Epithelial cell of esophagus (primary cell): ENCODE measurements around the gene WRNIP1.

Experiments used
- DNase-seq: peaks from one replicate; pipeline ENCODE4 v3.0.0; 2010; ENCODE audit warnings: low read depth
- H3K4me3 ChIP-seq: 2 replicates; pipeline ENCODE4 v1.5.1; 2011; ENCODE audit warnings: mild to moderate bottlenecking, low read length, control low read depth
- TF ChIP-seq, protein P1 (sequence below): IDR thresholded peaks from 2 replicates; pipeline ENCODE4 v1.5.1; 2011; ENCODE audit warnings: low read depth, mild to moderate bottlenecking, low read length, control low read depth, inconsistent platforms; ENCODE audit not compliant: insufficient read depth; ENCODE audit errors: missing control alignments

WRNIP1 gene

DNA sequence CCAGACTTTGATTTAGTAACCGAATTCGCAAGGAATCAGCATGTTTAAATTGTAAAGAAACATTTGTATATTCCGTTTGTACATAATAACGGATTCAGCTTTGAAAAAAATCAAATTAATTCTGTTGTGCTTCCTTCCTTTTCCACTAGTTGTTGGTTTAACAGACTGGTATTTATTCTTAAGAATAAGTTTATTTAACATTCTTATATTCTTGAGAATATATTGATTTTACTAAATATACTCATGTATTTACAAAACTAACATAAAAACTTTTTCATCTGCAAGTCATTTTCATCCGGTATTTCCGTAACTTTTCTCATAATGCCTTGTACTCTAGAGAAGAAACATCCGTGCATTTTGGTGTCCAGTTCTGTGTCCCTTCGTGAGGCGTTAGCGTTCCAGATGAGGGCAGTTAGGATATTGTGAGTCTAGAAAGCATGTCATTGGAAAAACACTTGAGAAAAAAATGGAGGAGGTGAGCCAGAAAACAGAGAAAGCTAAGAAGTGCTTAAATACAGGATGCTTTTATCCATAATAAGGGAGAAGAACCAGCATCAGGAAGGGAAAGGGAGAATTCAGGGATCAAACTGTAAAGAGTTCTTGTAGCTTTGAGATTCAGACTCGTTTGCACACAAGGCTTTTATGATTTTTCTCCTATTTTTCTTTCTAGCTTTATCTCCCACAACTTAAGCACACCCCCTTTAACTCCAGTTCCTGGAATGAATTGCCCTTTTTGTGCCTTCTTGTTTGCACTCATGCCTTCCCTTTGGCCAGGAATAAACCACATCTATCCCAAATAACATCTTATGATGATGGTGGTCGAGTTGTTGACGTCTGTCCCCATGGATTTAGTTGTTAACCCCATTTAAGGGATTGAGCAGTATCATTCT, 1.8 kb downstream of the WRNIP1 start:
- TF ChIP-seq, protein P1, sequence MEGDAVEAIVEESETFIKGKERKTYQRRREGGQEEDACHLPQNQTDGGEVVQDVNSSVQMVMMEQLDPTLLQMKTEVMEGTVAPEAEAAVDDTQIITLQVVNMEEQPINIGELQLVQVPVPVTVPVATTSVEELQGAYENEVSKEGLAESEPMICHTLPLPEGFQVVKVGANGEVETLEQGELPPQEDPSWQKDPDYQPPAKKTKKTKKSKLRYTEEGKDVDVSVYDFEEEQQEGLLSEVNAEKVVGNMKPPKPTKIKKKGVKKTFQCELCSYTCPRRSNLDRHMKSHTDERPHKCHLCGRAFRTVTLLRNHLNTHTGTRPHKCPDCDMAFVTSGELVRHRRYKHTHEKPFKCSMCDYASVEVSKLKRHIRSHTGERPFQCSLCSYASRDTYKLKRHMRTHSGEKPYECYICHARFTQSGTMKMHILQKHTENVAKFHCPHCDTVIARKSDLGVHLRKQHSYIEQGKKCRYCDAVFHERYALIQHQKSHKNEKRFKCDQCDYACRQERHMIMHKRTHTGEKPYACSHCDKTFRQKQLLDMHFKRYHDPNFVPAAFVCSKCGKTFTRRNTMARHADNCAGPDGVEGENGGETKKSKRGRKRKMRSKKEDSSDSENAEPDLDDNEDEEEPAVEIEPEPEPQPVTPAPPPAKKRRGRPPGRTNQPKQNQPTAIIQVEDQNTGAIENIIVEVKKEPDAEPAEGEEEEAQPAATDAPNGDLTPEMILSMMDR, result no peak
- peak overlapping the region; percentile 84 for H3K4me3 ChIP-seq
- DNase-seq, result no peak

DNA sequence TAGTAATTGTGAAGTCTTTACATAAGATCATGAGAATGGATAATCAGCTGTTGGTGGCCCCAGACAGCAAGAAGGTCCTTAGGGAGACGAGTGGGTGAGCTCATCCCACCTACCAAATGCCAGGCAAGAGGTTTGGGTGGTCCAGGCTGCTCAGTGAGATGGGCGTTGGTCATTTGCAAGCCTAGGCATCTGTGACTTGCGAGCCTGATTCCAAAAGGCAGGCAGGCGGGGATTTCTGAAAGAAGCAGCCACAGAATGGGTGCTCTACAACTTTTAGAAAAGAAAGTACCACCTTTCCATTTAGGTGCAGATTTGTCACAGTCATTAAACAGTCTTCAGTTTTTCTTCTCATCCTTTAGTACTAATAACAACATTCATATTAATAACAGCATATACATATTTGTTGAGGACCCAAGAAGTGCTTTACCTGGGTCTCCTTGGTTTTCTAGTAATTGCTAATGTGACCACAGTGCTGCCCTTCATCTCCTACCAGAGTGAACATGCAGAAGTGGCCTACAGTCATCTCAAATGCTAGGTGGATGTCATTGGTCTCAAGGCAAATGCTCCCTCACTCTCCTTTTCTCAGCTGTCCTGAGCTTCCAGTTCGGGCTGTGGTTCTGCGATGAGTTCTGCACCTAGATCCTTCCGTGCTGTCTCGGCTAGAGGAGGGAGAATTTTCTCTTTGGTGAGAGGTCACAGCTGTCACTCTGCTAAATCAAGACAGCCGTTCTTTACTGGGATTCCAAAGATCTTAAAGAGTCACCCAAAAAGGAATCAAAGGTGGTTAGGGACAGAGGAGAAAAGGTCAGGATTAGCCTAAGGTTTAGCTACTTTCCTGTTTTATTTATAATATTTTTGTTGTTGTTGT, 2.7 kb downstream of the WRNIP1 start:
- TF ChIP-seq, protein P1, result no peak
- no peak for DNase-seq
- peak overlapping the region; percentile 84 for H3K4me3 ChIP-seq

DNA sequence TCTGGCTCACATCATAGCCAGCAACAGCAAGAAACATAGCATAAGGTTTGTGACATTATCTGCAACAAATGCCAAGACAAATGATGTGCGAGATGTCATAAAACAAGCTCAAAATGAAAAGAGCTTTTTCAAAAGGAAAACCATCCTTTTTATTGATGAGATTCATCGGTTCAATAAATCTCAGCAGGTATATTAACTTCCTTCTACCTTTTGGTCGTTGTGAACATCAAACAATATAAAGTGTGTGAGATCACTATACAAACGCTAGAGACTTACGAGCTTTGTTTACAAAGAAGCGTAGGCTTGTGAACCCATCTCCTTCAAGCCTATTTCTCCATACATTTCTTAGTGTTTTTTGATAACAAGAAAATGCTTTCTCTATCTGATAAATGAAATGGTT, 3.5 kb downstream of the WRNIP1 start:
- TF ChIP-seq, protein P1, result no peak
- no peak overlapping the region for H3K4me3 ChIP-seq
- DNase-seq, result no peak

DNA sequence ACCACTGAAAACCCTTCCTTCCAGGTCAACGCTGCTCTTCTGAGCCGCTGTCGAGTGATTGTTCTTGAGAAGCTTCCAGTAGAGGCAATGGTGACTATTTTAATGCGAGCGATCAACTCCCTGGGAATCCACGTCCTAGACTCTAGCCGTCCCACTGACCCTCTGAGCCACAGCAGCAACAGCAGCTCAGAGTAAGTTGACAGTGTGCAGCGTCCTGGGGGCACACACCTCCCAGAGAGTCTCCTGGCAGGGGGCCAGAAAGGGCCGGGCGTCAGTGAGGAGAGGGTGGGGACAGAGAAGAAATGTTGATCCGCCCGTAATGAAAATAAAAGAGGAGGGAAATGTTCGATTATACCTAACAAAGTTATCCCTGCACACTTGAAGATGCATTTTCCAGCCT, 5.0 kb downstream of the WRNIP1 start:
- no peak overlapping the region for H3K4me3 ChIP-seq
- TF ChIP-seq, protein P1, result no peak
- no peak for DNase-seq

DNA sequence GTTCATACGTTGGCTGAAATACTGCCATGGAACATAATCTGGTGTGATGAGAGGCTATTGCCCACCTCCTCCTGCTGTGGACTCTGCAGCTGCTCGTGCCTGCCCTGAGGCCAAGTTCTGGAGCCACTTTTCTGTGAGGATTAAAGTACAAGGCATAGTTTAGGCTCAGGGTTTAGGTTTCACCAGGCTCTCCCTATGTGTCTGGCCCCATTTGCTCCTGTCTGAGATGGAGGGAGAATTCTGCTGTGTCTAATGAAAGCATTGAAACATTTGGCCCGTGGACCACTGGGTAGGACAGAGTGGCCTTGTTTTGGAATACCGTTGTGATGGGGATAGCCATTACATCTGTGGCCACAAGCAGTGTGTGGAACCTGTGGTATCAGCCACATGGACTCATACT, 5.9 kb downstream of the WRNIP1 start:
- TF ChIP-seq, protein P1, result no peak
- no peak for DNase-seq
- H3K4me3 ChIP-seq, result no peak overlapping the region

DNA sequence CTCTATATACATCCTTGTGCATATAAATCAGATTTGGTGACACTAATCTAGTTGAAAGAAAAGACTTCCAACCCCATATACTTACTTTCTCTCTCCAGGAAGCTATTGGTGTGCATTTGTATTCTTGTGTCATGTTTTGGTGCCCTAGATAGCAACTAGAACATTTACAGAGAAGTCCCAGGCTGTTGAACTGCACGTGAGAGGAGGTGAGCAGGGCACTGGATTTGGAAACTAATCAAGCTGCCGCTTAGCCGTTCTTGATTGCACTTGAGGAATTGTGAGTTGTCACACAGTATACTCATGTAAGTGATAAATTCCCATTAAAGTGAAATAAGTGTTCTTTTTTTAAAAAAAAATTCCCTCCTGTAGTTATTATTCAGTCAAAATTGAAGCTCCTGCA, 7.6 kb downstream of the WRNIP1 start:
- DNase-seq, result no peak
- no peak overlapping the region for H3K4me3 ChIP-seq
- TF ChIP-seq, protein P1, result no peak
